ENCODE results near the gene HEG1.

Gene HEG1

DNA sequence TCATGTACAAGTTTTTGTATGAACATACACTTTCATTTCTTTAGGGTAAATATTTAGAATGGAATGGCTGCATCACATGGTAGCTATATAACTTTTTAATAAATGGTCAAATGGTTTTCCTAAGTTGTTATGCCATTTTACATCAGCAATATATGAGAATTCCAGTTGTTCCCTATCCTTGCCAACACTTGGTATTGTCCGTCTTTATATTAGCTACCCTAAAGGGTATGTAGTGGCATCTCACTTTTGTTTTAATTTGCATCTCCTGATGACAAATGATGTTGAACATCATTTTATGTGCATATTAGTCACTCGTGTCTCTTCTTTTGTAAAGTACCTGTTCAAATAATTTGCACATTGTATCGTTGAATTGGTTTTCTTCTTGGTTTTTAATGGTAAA, 118.7 kb downstream of the HEG1 start:
- DNase-seq, result no peak

DNA sequence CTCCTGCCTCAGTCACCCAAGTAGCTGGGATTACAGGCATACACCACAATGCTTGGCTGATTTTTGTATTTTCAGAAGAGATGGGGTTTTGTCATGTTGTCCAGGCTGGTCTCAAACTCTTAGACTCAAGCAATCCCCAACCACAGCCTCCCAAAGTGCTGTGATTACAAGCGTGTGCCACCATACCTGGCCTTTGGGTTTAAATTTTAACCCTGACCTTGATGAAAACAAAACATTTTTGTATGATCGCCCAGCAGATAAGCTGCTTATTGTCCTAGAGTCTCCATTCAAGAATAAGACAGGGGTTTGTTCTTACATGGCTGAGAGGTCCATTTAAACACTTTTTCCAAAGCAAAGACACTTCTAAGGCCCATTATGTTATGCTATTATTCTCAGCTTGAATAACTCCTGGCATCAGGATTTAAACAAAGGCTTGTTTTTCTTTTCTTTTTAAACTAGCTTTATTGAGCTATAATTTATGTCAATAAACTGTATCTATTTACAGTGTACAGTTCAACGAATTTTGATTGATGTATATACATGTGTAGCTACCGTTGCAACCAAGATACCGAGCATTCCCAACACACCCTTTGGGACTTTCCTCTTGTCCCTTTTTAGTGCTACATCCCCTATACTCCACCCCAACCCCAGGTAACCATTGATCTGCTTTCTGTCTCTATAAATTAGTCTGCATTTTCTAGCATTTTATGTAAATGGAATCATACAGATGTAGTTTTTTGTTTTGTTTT, 119.8 kb downstream of the HEG1 start:
- no peak for DNase-seq

- no peak for DNase-seq
These were observed 120.5 kb downstream of the HEG1 start for GRCh38 chr3:124935264-124935663.

DNA sequence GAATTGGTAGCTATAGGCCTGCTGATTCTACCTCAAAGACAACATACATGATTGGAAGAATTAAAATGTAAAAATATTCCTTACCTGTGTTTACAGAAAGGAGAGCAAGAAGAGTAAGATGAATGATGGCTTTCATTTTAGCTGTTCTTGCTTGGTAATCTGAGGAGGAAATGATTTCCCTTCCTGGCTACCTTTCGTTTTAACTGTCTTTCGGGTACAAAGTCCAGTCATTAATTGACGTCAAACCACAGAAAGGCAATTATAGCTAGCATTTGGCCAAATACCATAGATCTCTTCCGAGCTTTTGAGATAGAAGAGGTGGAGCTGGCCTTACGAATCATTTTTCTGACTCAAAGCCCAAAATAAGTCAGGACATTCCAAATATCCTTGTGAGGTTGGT, 121.2 kb downstream of the HEG1 start, which contains the start of gene MUC13:
TSS of gene MUC13 (minus strand) at position 175 of the 400 bp plus-strand sequence. CDS start at position 136, 39 bp downstream.
- no peak for DNase-seq

DNA sequence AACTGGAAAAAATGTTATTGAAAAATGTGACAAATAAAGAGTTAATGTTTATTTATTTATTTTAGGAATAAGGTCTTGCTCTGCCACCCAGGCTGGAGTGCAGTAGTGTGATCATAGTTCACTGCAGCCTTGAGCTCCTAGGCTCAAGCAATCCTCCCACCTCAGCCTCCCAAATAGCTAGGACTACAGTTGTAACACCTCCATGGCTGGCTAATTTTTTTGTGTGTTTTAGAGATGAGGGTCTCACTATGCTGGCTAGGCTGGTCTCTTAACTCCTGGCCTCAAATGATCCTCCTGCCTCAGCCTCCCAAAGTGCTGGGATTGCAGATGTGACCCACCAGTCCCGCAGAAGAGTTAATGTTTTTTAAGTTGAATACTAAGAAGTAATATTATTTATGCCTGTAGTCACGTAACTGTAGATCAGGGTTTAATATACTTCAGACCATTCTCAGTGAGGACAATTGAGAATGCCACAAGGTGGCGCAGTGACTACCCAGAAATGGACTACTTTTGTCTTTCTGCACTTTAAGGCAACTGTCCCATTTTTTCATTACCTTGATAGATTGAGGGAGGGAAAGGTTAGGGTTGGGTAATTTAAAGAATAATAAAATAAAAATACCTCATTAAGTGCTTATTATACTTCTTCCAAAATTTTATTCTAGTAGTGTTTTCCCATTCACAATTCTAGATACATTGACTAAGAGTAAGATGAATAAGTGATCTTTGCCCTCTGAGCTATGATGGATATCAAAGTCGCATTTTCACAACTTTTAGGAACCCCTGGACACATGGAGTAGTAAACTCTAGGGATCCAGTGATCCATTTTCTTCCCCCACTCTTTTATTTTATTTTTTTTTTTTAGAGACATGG, 127.2 kb downstream of the HEG1 start:
- DNase-seq, result no peak

DNA sequence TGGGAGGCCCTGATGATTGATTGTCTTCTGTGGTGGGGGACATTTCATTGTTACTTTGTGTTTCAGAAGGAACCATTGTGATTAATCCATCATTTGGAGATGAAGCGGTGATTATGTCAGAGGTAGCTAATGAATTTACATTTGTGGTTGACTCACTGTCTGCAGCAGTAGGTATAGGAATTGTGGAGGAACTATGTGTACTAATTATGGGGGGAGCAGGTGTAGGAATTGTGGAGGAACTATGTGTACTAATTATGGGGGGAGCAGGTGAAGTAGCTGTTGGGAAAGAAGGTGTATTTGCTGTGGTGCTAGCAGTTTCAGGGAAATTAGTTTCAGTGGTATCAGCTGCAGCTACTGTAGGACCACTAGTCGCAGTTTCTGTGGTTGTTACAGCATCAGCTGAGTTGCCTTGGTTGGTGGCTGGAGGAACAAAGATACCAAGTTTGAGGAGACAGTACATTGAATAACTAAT, 128.2 kb downstream of the HEG1 start:
- no peak for DNase-seq

- no peak for DNase-seq
These were observed 129.2 kb downstream of the HEG1 start for GRCh38 chr3:124926426-124927101.

DNA sequence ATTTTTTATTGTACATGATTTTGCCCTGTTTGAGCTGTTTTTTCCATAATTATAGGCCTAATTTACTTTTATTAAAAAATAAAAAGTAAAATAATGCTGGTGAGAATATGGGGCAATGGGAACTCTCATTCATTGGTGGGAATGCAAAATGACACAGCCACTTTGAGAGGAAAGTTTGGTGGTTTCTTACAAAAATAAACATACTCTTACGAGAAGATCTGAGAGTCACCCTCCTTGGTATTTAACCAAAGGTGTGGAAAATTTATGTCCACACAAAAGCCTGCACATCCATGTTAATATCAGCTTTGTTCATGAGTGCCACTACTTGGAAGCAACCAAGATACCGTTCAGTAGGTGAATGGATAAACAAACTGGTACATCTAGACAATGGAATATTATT, 131.1 kb downstream of the HEG1 start:
- DNase-seq, result no peak

DNA sequence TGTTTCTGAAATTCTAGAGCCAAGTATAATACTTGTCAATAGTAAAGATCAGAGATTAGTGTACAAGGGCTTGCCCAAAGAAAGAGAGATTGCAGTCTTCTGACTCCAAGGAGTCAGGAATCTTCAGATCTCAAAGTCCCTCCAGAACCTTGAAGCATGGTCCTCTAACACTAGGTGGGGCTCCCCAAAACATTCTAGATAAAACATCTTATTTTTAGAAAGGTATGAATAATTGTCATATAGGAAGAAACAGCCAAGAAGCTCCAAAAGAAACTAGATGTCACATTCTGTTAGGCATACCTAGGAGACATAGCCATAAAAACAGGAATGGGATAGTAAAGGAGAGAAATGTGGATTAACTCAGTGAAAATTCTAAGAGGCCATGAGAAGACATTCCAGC, 132.0 kb downstream of the HEG1 start:
- no peak for DNase-seq

- no peak for DNase-seq
These were observed 135.1 kb downstream of the HEG1 start for GRCh38 chr3:124920718-124921117.

GRCh38 chr3:124919756-124920155, 136.0 kb downstream of the HEG1 start:
- no peak for DNase-seq

DNA sequence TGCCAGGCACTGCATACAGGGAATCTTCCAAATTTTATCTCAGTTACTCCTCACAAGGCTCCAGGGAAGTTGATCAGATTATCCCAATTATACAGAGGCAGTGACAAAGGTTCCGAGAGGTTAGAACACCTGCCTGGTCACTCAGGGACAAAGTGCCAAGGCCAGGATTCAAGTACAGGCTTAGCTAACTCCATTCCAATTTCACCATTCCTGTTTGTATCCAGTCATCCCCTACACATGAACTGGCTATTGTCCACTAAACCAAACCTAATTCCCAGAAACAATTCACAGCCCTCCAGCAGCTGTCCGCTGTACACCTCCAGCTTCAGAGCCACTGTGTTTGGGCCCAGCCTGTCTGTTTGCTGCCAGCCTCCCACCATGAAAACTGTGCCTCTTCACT, 137.3 kb downstream of the HEG1 start:
- DNase-seq, result no peak

GRCh38 chr3:124916837-124917409, 138.9 kb downstream of the HEG1 start:
- no peak for DNase-seq

Measured in 8988T (cell line).